Erythroblast (primary cell): ENCODE data around the gene IL15.

Experiments
- GATA1 ChIP-seq: IDR thresholded peaks from 2 replicates; pipeline ENCODE4 v1.6.1; 2011; ENCODE audit warnings: low read depth, mild to moderate bottlenecking, control low read depth, low read length, moderate library complexity
- POLR2A ChIP-seq: IDR thresholded peaks from 2 replicates; pipeline ENCODE4 v1.6.1; 2011; ENCODE audit warnings: mild to moderate bottlenecking, low read length

- TF ChIP-seq POLR2A (no peak), GATA1 (no peak)
These were observed 60.7 kb downstream of the IL15 start for GRCh38 chr4:141697116-141697515.
